ENCODE results near the gene KCND3. TPM values are rescaled to one million over a fixed set of nuclear protein-coding genes. Genes with fewer than 3 reads are reported as not detected.

Gene KCND3
- total and polyA plus RNA-seq, 2 of the 4 experiments (the other 2 are of a cell fraction): under 0.01 to 0.03 TPM

- no peak overlapping the region for H3K4ac ChIP-seq (ENCODE audit: low read depth, low read length)
- H3K27me3 ChIP-seq (ENCODE audit: control insufficient read depth, insufficient read depth, low read length): no peaks in the 10 kb centered on the region; the same call in 1 of the 2 replicates
- no peak overlapping the region for H2BK15ac ChIP-seq (ENCODE audit: low read depth, low read length)
- no peak overlapping the region for H2AFZ ChIP-seq (replicated peaks; ENCODE audit: low read length, poor library complexity)
- no peak overlapping the region for H3K4me3 ChIP-seq (ENCODE audit: insufficient read depth, low read depth, low read length)
- H2BK20ac ChIP-seq (ENCODE audit: low read depth, low read length): no peak overlapping the region
- H4K91ac ChIP-seq (ENCODE audit: insufficient read depth, low read depth, low read length): no peak overlapping the region
- dilution Hi-C loops (cut with HindIII; ENCODE audit: low sequenced_read_pairs, unreplicated experiment): no loop called here
- H4K8ac ChIP-seq (ENCODE audit: low read depth in 2 of 2, low read length in 2 of 2): no peak overlapping the region
- no peaks in the 10 kb centered on the region for H3K9me3 ChIP-seq (ENCODE audit: control insufficient read depth, insufficient read depth, low read length)
- WGBS, 2 experiments (ENCODE audit: extremely low coverage in 2 of 2, insufficient read length in 1 of 2): 80% methylated on average over 2 of the region's 6 CpGs; no CpG with 5 or more reads in 1 of the 2 experiments
- H3K79me1 ChIP-seq (ENCODE audit: low read depth in 1 of 2, low read length in 2 of 2): no peaks in the 10 kb centered on the region
- TF ChIP-seq SMC3 (IDR thresholded peaks at IDR 0.05; ENCODE audit: low read depth, low read length): no peak
- TF ChIP-seq MXI1 (IDR thresholded peaks at IDR 0.05; ENCODE audit: borderline replicate concordance, low read depth, low read length): no peak
- no peak for TF ChIP-seq FOS (IDR thresholded peaks at IDR 0.05; ENCODE audit: low read depth, low read length)
- TF ChIP-seq USF2 (IDR thresholded peaks at IDR 0.05; ENCODE audit: low read depth, low read length): no peak
- TF ChIP-seq RCOR1 (IDR thresholded peaks at IDR 0.05; ENCODE audit: insufficient replicate concordance, low read length): no peak
- no peak for TF ChIP-seq CTCF (conservative IDR thresholded peaks at IDR 0.05; ENCODE audit: low read depth, low read length)
- no peak for TF ChIP-seq RAD21 (IDR thresholded peaks at IDR 0.05; ENCODE audit: low read length)
- TF ChIP-seq CHD1 (IDR thresholded peaks at IDR 0.05; ENCODE audit: low read depth, low read length): no peak
- TF ChIP-seq NFE2L2 (IDR thresholded peaks at IDR 0.05; ENCODE audit: low read depth, low read length): no peak
- TF ChIP-seq BHLHE40 (IDR thresholded peaks at IDR 0.05; ENCODE audit: low read depth, low read length): no peak
- no peak for TF ChIP-seq RFX5 (IDR thresholded peaks at IDR 0.05; ENCODE audit: low read depth, low read length)
- no peak for TF ChIP-seq MAFK (IDR thresholded peaks at IDR 0.05; ENCODE audit: low read depth, low read length)
- TF ChIP-seq CEBPB (IDR thresholded peaks at IDR 0.05; ENCODE audit: low read depth, low read length): no peak
- TF ChIP-seq MAZ (IDR thresholded peaks at IDR 0.05; ENCODE audit: borderline replicate concordance, low read depth, low read length): no peak
- no peak for TF ChIP-seq POLR2A (IDR thresholded peaks at IDR 0.05; ENCODE audit: low read depth, low read length)
- TF ChIP-seq ELK1 (IDR thresholded peaks at IDR 0.05; ENCODE audit: borderline replicate concordance, low read depth, low read length): no peak
- no peak overlapping the region for H3K9ac ChIP-seq (ENCODE audit: low read depth, low read length)
- DNase-seq (no peak), ATAC-seq (ENCODE audit: low read depth) (no peak)
- no peak overlapping the region for H3K27ac ChIP-seq (ENCODE audit: insufficient read depth, low read length)
- no peak overlapping the region for H2AK5ac ChIP-seq (ENCODE audit: low read depth, low read length)
- H2AK9ac ChIP-seq (replicated peaks; ENCODE audit: low read depth, low read length, poor library complexity): no peak overlapping the region
- no peak overlapping the region for H3K18ac ChIP-seq (ENCODE audit: low read depth, low read length)
- POLR2A ChIA-PET (ENCODE audit: unreplicated experiment): no interaction called here
- no peak overlapping the region for H2BK120ac ChIP-seq (ENCODE audit: low read depth, low read length)
- no peak overlapping the region for H3K56ac ChIP-seq (ENCODE audit: extremely low read depth, insufficient read depth, low read length)
- no peak overlapping the region for H4K5ac ChIP-seq (ENCODE audit: low read depth, low read length)
- no peak overlapping the region for H3K23ac ChIP-seq (ENCODE audit: low read depth, low read length)
- H3K14ac ChIP-seq (replicated peaks; ENCODE audit: low read depth, low read length): no peak overlapping the region
- H2BK5ac ChIP-seq (ENCODE audit: low read depth, low read length, poor library complexity, severe bottlenecking): no peak overlapping the region
- H3K36me3 ChIP-seq (ENCODE audit: control insufficient read depth, insufficient read depth, low read length): no peaks in the 10 kb centered on the region
- no peak overlapping the region for H3K4me2 ChIP-seq (ENCODE audit: low read depth, low read length)
- no peaks in the 10 kb centered on the region for H3K4me1 ChIP-seq (ENCODE audit: control insufficient read depth, insufficient read depth, low read length)
- no peaks in the 10 kb centered on the region for H3K9me1 ChIP-seq (ENCODE audit: insufficient read depth, low read length)
- BruUV-seq (replicated peaks): no TSS peak
- in situ Hi-C loops (cut with MboI; ENCODE audit: low sequenced_read_pairs): no loop called here
- intact Hi-C loops (cut with micrococcal nuclease): no loop called here
- no peaks in the 10 kb centered on the region for H4K20me1 ChIP-seq (ENCODE audit: insufficient read depth, low read length)
- CTCF ChIA-PET: no interaction called here
Measured at GRCh38 chr1:111827946-111828345, 161.5 kb downstream of the KCND3 start.

Measured in IMR-90 (cell line).